Lower leg skin (tissue), 3 donors: ENCODE measurements around the gene ZGRF1.

Experiments
- CTCF ChIP-seq, 3 donors: fragments of 450-650 bp; IDR thresholded peaks; one replicate each; pipeline ENCODE4 v1.5.1; 2016; ENCODE audit warnings: antibody characterized with exemption in 3 of 3, mild to moderate bottlenecking in 3 of 3, moderate library complexity in 2 of 3
- POLR2A ChIP-seq, 2 donors: fragments of 450-650 bp; IDR thresholded peaks; one replicate each; pipeline ENCODE4 v1.6.1; 2016 to 2017; ENCODE audit warnings: antibody characterized with exemption in 2 of 2, mild to moderate bottlenecking in 1 of 2, moderate library complexity in 1 of 2

DNA sequence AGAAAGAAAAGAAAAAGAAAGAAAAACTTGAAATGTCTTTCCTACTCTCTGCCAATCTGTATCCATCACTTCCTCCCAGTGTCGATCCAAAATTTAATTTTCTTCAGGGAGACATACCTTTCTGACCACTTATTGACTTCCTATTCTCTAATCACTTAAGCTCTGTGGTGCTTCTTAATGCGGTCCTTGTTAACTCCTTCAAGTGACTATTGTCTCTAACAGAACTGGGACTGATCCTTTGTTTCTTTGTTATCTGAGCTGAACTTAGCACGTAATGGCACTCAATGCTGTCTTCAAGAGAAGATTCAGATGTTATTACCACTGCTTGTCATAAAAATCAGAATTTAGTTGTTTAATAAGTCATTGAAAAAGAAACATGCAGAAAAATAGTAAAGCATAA is 31.4 kb upstream of the ZGRF1 start:
- no peak for TF ChIP-seq POLR2A (IDR thresholded peaks at IDR 0.05)
- TF ChIP-seq CTCF (IDR thresholded peaks at IDR 0.05), result no peak
